ENCODE measurements around the gene ABCD3.

The ABCD3 gene

DNA sequence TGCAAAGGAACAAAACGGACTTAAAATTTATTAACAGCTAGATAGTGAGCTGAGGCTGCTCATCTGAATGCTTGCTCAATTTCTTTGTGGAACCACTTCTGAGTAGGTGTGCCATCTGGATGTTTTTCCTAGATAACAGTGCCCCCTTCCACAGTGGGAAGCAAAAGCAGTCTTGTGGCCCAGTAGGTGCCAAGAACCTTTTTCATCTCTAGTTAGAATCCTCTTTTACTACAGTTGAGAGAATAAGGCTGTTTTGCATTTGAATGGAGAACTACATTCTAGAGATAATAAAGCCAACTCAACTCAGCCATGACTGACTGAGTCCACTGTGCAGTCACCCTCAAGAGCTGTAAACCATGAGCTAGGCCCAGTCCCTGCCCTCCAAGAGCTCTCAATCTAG lies 110.1 kb downstream of the ABCD3 start:
- no peak for FAIRE-seq

DNA sequence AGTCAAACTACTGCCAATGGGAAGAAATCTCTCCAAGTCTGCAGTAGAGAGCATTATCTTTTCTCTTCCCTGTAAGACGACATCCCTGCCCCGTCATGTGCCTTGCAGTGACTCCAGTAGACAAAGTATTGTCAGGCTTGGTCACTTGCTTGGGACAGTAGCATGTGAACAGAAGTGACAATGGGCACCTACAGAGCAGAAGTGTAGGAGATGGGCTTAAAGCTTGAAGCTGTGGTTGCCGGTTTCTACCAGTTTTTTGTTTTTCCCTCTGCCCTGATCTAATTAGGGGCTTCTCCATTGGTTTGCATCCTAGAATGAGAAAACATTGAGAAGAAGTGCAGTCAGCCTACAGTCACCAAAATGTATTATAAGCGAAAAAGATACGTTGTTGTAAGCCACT lies 110.6 kb downstream of the ABCD3 start:
- FAIRE-seq = no peak

DNA sequence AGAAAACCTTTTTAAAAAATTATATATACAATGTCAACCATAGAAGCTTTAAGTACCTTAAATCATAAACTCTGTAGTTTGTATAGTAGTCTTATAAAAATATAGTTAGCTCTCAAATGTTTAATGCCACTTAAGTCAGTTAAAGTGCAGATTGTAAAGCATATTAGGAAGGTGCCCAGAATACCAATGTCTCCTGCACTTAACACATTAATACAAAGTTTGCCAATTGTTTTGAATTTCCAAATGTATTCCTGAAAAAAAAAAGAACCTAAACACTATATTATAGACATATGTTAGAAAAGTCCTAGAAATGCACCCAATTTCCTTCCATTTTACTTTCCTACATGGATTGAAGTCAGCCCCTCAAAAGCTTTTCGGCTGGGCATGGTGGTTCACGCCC lies 111.2 kb downstream of the ABCD3 start:
- FAIRE-seq = no peak

DNA sequence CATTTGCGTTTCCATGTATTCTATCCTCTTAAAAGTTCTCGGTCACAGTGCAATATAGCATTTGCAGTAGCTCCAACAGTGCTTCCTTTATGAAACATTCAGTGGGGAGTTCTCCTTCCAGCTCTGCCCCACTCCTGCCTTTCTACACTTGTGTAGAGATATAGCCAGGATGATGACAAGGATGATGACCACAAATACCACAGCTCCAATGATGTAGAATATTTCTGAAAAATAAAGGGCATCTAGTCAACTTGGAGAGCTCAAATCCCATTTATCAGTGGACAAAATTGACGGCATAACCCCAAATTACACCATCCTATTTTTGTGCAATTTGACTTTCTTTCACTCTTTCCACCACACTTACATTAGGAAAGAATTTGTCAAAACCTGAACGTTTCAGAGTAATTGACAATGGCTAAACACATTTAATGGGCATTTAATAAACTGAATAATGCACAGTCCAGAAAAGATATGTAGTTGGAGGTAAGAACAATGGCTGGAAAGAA lies 112.2 kb downstream of the ABCD3 start:
- FAIRE-seq = no peak

DNA sequence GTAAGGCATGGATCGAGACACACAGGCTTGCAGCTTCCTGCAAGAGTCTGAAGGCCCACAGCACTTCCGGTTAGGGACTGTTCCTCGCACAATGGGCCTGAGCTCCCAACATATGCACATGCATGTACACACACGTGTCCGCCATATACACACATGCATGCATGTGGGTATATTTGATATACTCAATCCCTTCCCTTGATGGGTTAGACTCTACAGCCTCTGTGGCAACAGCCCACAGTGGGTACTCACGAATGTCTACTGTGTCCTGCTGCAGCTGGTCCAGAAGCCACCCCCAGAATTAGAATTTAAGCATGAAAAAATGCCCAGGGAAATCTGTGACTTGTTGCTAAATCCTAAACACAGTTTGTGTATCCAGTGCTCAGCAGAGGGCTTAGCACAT lies 113.5 kb downstream of the ABCD3 start:
- FAIRE-seq = no peak

DNA sequence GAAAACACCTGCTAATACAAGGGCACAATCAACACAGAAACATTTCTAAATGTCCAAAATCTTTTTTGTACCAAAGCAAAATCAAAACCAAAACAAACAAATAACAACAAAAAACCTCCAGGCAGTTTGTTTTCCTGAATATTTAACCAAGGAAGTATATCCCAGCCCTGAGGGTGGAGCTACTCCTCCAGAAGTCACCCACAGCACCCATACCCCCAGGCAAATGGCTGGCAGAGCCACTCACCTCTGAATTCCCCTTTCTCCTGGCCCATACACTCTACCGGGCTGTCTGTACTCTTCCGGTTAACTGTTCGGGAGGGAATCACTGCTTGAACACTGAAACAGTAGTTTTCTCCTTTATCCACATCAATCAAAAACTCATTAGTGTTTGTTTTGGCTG lies 113.9 kb downstream of the ABCD3 start:
- no peak for FAIRE-seq

DNA sequence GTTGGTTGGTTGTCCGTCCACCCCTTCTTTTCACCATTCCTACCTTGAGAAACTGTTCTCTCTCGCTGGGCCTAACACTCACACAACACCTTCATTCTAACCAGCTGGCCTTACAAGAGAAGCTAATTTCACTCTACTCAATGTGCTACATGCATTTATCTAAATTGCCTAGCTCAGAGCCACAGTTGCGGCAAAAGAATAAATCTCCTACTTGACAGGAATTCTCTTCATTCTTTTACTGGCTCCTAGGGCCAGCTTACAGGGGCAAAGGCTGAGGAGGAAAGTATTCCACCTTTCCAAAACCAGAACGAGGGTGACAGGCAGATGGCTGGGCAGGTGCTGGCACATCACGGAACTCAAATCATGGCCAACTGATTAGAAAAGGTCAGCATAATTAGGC lies 116.9 kb downstream of the ABCD3 start:
- FAIRE-seq = no peak

DNA sequence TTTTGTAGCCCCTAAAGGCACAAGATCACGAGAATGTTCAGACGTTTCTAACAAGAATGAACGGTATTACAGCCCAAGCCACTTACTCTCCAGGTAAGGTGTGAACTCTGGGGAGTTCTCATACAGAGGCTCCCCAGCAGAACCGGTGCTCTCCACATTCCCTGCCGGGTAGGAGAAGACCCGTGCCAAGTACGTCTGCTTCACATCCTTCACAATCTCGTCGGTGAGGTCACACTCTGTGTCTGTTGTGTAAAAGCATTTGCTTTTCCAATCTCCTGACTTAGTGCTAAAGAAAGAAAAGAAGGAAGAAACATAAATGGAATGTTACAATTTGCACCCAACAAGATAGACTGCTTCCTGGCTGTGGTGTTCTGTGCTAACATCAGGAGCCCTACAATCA lies 117.7 kb downstream of the ABCD3 start:
- FAIRE-seq = no peak

DNA sequence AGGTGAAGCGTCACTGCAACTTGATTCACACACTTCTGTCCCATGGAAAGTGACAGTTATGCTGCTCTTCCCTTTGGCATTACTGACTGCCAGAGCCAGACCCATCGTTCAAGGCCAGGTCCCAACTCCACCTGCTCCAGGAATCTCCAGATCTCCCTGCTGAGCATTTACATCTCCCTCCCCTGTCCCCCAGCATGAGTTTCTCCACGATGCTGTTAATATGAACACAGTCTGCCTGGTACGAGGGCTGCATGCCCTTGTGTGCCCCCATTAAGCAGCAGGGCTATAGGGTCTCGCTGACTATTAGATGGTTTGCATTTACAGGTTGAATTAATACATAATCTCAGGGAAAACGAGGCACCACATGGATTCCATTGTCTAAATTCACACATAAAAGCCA lies 119.1 kb downstream of the ABCD3 start:
- FAIRE-seq = no peak

DNA sequence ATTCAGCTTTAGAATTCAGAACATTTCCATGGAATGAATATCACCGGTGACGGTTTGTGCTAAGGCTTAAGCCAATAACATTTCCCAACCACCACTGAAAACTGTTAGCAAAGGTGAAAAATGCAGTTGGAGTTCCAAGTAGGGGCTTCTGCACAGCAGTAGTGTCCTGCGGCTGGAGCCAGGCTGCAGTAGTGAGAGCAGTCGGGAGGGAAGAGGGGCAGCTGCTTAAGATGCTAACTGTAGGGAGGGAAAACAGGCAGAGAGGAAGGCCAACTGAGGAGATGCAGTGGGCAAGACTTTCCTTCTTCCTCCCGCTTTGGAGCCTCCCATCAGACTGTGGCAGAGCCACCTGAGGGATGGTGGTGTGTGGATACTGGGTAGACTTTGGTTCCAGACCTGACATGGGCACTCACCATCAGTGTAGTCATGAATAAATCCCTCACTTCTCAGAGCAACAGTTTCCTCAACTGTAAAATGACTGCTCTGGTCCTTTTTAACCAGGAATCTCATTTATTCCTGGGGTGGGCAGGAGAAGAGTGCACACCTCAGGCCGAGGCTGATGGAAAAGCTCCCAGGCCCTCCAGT lies 120.1 kb downstream of the ABCD3 start:
- FAIRE-seq = no peak

DNA sequence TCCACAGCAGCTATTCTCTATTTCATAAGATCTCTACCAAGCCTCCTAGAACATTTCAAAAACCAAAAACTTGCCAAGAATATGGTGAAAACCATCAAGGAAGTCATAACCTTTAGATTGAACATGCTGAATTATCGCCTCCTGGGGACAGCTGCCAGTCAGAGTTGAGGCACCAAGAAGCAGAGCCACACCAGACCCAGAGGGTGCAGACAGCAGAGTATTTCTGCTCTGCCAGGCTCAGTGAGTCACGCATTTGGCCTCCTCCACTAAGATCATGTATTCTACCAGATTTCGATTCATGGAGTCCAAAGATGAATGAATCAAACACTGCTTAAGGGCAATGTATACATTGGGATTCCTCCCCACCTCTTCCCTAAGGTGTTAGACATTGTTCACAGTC lies 121.3 kb downstream of the ABCD3 start:
- FAIRE-seq = no peak

DNA sequence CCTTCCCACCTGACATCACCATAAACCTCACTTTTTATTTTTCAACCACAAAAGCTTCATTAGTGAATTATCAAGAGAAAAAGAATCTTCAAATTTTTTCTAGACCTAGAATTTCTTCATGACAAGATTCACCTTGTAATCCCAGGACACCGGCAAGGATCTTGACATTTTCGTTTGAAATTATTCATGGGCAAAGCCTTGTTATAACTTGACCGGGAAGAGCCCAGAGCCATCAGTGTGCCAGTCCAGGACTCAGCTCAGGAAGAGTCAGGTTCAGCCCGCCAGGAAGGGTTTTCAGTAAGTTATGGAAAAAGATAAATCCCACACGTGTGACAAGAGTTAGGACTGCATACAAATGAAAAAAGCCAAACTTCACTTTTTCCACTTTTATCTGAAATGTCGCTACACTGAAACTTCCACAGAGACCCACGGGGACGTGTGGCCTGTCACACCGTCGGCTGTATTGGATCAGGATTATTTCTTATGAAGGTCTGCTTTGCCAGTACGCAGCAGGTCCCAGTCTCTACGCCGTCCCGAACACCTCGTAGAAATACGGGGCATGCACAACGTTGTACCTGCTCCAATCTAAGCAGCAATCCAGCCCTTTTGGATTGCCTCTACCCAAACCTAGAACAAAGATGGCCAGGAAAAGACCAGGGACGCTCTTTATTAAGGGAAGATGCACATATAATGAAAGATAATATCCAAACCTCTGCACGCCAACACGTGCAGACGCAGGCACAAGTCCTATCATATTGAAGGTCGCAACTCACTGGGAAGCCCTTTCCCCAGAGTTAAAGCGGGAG lies 122.5 kb downstream of the ABCD3 start:
- FAIRE-seq = no peak

DNA sequence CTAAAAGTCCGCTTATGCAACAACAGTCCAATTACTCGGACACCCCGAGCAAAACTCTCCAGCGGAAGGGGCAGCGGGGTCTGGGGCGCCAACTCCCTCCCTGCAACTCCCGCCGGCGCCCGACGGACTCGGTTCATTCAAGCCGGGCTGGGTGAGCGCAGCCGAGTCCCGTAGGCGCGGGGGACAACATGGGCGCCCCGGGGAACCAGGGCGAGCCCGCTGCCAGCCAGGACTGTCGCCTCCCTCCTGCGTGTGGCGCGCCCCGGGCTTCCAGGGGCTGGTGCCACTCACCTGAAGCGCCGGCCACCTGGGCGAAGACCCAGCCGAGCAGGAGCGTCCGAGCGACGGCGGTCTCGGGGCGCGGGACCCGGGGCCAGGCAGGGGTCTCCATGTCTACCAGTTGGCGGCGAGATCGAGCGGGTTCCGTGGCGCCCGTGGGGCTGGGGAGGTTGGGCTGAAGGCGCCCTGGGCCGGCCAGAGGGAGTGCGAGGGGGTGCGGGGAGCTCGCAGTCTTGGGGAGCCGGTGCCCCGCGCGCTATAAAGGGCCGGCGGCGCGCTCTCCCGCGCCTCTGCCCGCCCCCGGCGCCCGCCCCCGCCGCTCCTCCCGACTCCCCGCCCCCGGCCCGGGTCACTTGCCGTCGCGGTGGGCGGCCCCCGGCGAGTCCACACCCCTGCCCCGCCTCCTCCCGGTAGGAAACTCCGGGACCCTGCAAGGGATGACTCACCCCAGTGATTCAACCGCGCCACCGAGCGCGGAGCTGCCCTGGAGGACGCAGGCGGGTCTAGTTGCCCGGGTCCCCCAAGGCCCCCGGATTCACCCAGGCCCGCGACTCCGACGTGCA lies 123.3 kb downstream of the ABCD3 start, which contains the start of gene F3:
Gene F3, minus strand, starts transcription at position 514 of the 842 bp plus-strand sequence. Its CDS starts 123 bp downstream, at position 391.
- no peak for FAIRE-seq

DNA sequence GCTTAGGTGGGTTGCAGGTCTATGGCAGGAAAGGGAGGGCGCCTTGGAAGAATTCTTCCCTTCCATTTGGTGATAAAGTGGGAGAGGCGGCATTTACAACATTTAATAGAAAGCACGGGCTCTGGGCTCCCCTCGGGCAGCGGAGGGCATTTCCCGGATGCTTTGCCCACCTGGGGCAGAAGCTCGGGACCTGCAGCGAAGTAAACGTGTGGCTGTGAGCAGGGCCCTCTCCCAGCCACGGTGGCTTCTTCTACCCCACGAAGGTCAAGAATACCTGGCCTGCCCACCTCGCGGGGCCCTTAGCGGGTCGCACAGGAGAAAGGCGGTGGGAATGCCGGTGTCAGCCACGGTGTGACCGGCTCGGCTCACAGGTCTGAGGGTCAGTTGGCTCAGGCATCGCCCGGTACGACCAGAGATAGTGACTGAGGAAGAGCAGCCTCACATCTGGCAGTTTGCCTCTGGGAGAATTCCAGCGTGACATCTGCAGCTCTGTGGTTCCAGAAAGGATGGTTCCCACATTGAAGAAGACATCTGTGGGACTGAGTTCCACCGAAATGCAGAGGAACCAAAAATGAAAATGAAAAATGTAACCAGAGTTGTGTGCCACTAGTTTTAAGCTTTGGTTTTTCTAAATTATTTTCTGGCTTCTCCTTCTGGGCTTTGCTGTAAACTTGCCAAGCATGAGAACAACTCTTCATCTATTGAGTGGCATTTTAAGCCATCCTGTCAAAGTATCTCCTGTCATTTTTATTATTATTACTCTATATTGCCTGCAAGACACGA lies 124.1 kb downstream of the ABCD3 start:
- FAIRE-seq = no peak

DNA sequence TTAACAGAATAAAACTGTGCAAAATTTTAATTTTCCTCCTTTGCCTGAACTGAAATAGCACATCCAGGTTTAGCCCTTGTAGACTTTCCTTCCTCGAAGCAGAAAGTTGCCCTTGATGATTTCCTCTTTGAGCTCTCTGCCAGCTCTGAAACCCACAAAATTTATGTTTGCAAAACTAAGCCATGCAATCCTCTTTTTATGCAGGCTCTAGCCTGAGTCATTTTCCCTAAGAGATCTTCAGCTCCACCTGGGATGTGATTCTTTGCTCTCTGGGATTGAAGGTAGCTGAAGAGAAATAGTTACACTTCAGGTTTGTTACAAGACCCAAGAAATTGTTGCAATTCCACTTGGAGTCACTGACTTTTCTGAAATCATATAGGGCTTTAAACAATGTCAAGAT lies 124.8 kb downstream of the ABCD3 start:
- FAIRE-seq = no peak

DNA sequence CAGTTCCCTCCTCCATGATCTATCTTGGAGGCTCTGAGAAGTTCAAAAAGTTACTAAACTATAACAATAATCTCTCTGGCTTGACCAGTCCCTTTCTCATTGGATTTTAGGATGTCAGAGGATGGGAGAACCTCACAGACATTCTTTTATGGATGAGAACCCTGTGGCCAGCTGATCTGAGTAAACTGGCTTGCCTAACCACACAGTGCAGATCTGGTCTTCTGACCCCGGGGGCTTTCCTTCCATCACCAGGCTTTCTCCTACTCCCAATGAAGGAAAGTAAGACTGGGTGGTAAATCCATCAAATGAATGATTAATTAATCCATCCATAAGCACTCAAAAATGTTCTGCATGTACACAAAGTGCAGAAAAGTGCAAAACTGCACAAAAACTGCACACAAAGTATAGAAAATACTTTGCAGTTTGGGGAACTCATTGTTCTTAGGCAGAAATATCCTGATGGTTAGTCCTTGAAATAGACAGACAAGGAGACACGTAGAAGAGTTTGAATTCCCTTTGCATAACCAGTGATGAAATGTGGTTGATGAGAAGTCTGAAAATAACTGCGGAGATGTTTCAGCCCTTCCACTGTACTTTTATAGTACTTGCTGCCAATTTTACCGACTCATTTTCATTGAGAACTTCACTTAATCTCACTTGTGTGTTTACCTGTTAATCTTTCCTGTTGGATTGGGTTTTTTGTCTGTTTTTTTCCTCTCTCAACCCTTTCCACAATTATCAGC lies 125.9 kb downstream of the ABCD3 start:
- FAIRE-seq = no peak

DNA sequence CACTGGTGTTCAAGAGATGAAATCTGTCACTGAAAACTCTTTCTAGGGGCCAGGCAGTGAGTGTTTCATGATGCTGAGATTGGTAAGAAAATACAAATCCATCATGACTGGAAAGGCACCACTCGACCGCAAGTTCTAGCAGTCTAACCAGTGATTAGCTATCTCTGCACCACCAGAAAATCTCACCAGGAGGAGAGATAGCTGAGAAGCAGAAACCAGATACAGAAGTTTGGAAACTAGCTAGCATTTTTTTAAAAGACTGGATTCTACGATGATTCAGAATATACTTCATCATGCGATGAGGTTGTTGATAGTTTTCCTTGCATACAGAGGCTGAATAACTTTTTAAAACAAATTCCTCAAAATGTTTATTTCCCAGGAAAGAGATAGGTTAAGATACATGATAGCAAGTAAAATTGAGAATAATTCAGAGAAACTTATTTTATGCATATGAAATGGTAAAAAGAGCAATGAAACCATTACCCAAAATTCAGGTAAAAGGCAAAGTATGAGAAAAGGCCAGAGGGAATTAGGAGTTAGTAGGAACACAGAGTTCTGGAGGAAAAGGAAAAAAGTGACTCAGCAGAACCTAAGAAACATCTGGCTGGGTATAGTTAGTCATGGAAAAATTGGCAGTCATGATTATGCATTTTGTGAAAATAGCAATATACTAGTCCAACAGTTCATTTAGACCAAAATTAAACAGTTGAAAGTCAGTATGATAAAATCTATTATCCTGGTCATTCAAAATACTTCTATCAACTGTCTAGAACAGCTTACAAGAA lies 126.7 kb downstream of the ABCD3 start:
- FAIRE-seq = no peak

DNA sequence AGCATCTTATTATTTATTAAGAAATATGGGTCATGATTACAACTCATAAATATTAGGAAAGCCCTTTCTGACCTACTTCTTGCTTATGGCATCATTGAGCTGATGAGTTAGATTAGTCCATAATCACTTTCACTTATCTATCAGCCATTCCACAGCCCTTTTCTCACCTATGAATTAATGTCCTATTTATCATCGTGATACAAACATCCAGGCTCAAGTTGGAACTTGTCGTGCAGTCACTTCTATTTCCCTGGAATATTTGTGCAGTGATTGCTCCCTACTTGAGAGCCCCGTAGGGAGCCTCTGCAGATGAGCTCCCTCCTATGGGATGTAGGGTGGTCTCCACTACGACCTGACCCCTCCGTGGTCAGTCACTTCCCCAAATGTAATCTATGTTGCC lies 131.5 kb downstream of the ABCD3 start:
- FAIRE-seq = no peak

DNA sequence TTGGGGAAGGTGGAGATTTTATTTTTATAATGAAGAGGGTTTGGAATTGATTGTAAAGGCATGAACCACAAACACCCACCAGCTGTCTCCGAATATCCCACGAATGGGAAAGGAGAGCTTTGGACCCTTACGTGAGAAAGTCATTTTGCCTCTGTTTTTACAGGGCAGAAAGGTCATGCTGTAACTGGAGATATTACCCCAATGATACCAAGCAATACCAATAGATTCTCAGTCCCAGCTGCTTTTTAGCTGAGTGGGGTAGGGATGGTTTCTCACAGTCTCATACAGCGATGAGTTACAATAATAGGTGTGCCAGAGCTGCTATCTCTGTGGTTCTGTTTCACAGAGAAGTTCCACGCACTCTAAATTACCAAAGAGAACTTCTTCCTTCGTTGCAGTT lies 132.2 kb downstream of the ABCD3 start:
- no peak for FAIRE-seq

DNA sequence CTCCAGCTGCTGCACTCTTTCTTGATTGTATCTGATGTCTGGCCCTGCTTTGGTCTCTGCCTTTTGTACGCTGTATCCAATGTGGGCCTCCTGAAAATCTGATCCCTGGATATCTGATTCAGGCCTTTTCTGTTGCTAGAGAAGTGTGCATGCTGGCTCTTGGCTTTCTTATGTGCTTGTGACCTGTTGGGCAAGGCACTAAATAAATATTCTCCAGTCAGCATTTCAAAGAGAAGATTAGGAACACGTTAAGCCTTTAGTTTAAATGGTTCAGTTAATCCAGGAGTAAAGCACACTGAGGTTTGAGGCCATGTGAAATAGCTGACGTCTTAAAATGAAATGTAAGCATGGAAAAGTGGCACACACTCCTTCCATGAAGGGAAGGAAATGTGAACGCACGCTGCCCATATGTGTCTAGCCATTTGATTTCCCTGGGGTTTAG lies 132.6 kb downstream of the ABCD3 start:
- no peak for FAIRE-seq

DNA sequence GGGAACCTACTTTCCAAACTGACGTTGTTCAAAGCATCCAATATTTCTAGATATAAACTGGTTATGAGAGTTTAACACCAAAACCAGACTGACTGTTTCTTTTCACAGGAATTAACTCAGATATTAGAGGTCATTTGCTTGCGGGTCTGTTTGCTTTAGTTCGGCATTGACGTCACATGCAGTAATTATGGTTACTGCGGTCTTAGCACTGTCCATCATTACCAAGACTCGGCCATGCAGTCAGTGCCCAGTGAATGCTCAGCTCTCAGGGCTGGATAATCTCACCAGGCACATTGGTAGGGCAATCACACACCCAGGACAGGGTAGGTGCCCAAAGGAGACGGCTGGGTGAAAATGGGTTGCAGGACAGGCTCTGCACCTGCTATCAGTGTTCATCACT lies 133.3 kb downstream of the ABCD3 start:
- no peak for FAIRE-seq

Data from G401.6 (cell line).